Non-pigmented ciliary epithelial cell (primary cell): Measurements from ENCODE around the gene TSSC4.

Source experiments
- DNase-seq: peaks from one replicate; pipeline ENCODE4 v3.0.0-alpha.2; 2010; ENCODE audit warnings: low read depth

Gene TSSC4

GRCh38 chr11:2449548-2450320, 49.2 kb downstream of the TSSC4 start:
- DNase-seq: no peak

GRCh38 chr11:2450321-2451041, 49.9 kb downstream of the TSSC4 start:
- no peak for DNase-seq

GRCh38 chr11:2451336-2451735, 50.8 kb downstream of the TSSC4 start:
- no peak for DNase-seq

GRCh38 chr11:2451916-2452315, 51.4 kb downstream of the TSSC4 start:
- no peak for DNase-seq

- no peak for DNase-seq
These were observed 51.9 kb downstream of the TSSC4 start for GRCh38 chr11:2452321-2453012.

- DNase-seq: no peak
These were observed 52.9 kb downstream of the TSSC4 start for GRCh38 chr11:2453436-2453835.
